Spleen (tissue), 11 donors: ENCODE data around the gene TMEM151A. TPM values are rescaled to one million over a fixed set of nuclear protein-coding genes. Genes with fewer than 3 reads are reported as not detected.

Source experiments
- DNase-seq: peaks from one replicate; pipeline ENCODE4 v3.0.0-alpha.2; 2020
- H3K27ac ChIP-seq, 8 donors: fragments of 200-600 bp; sonication (generic) in 7 of 8; 1 replicate in 4 of 8; 2 replicates in 4 of 8; pipeline versions ENCODE4 v1.5.0 to v1.8.0; 2016 to 2021; ENCODE audit warnings: inconsistent platforms in 4 of 8, mild to moderate bottlenecking in 4 of 8, moderate library complexity in 1 of 8
- H3K27me3 ChIP-seq, 7 donors: fragments of 200-600 bp; sonication (generic) in 6 of 7; replicated peaks in 1 of 7; 1 replicate in 4 of 7; 2 replicates in 3 of 7; pipeline versions ENCODE4 v1.5.0 to v1.8.0; 2016 to 2021; ENCODE audit warnings: inconsistent platforms in 3 of 7, mild to moderate bottlenecking in 1 of 7
- H3K36me3 ChIP-seq, 6 donors: fragments of 200-600 bp; sonication (generic) in 5 of 6; 1 replicate in 4 of 6; 2 replicates in 2 of 6; pipeline versions ENCODE4 v1.5.0 to v1.8.0; 2016 to 2021; ENCODE audit warnings: inconsistent platforms in 2 of 6
- H3K4me1 ChIP-seq, 6 donors: fragments of 200-600 bp; sonication (generic) in 5 of 6; 1 replicate in 3 of 6; 2 replicates in 3 of 6; pipeline versions ENCODE4 v1.5.0 to v1.8.0; 2016 to 2021; ENCODE audit warnings: inconsistent platforms in 3 of 6
- H3K4me3 ChIP-seq, 8 donors: fragments of 200-600 bp; sonication (generic) in 7 of 8; 1 replicate in 4 of 8; 2 replicates in 4 of 8; pipeline versions ENCODE4 v1.5.0 to v1.8.0; 2016 to 2021; ENCODE audit warnings: inconsistent platforms in 4 of 8, mild to moderate bottlenecking in 4 of 8, moderate library complexity in 2 of 8
- H3K9me3 ChIP-seq, 8 donors: fragments of 200-600 bp; sonication (generic) in 7 of 8; 1 replicate in 4 of 8; 2 replicates in 4 of 8; pipeline versions ENCODE4 v1.5.0 to v1.8.0; 2016 to 2021; ENCODE audit warnings: inconsistent platforms in 4 of 8
- CTCF ChIP-seq, 11 experiments: fragments of 200-600 bp in 7 of 11; fragments of 450-650 bp in 4 of 11; sonication (generic) in 4 of 11; IDR thresholded peaks in 8 of 11; conservative IDR thresholded peaks in 3 of 11; 1 replicate in 7 of 11; 2 replicates in 4 of 11; pipeline versions ENCODE4 v1.4.0 to v1.8.0; 2016 to 2021; ENCODE audit warnings: antibody characterized with exemption in 11 of 11, inconsistent platforms in 4 of 11, mild to moderate bottlenecking in 1 of 11
- POLR2A ChIP-seq, 3 donors: fragments of 450-650 bp; IDR thresholded peaks; one replicate each; pipeline ENCODE4 v1.5.1; 2017; ENCODE audit warnings: antibody characterized with exemption in 3 of 3, mild to moderate bottlenecking in 1 of 3
- POLR2AphosphoS5 ChIP-seq, 3 donors: sonication (generic); formaldehyde crosslinking; IDR thresholded peaks; one replicate each; pipeline ENCODE4 v1.5.1; 2017; ENCODE audit warnings: antibody characterized with exemption in 3 of 3
- WGBS, 5 donors: extraction: QIAGEN DNeasy Blood & Tissue Kit in 3 of 5; methylation state at CpG; one replicate each; pipeline versions ENCODE4 v1.1.5 to v1.1.7; 2013 to 2018; 5-methylcytosine and 5-hydroxymethylcytosine counted together
- intact Hi-C: fragments of 100-400 bp; cut with DNase I; formaldehyde crosslinking; loops from one replicate; pipeline ENCODE4 v1.15.0; 2023; ENCODE audit warnings: low total_unique reads
- polyA plus RNA-seq, 3 donors: library from polyadenylated mRNA; stranded (reverse); fragments of 200-250 nt; gene quantifications; one replicate each; pipeline ENCODE4 v1.2.1, GENCODE V29; 2013
- total RNA-seq, 7 donors: library from RNA; depleted of rRNA in 3 of 7; stranded (reverse); fragments of >200 nt in 3 of 7; fragmentation: NEBNext Ultra II Directional in 4 of 7; extraction: Animal tissue kit (Norgen Biotek cat#: 25700) in 4 of 7; gene quantifications; one replicate each; pipeline versions ENCODE4 v1.1.0 to v1.2.1, GENCODE V29; 2016 to 2021
- donor health status: healthy with polysubstance abuse.
- donor health status: DM: no; HTN: no; CAD: no; lungs with moderate emphysema.
- donor health status: DM: no; HTN: no; CAD: no.
- donor health status: Bipolar disorder and iron deficiency.
- donor health status: healthy.
- donor health status: DM: no; HTN: no; CAD: no.
- donor health status: DM: yes; HTN: yes; CAD: no.

Gene TMEM151A
- total and polyA plus RNA-seq, 10 donors, result 0.02 to 0.34 (median 0.02) TPM; not detected in 7

- H3K27me3 ChIP-seq, result peaks cover 0 to 11% (median 0%) of the 10 kb centered on the region in 7 donors
These were observed 43.1 kb downstream of the TMEM151A start for GRCh38 chr11:66334605-66335442.

DNA sequence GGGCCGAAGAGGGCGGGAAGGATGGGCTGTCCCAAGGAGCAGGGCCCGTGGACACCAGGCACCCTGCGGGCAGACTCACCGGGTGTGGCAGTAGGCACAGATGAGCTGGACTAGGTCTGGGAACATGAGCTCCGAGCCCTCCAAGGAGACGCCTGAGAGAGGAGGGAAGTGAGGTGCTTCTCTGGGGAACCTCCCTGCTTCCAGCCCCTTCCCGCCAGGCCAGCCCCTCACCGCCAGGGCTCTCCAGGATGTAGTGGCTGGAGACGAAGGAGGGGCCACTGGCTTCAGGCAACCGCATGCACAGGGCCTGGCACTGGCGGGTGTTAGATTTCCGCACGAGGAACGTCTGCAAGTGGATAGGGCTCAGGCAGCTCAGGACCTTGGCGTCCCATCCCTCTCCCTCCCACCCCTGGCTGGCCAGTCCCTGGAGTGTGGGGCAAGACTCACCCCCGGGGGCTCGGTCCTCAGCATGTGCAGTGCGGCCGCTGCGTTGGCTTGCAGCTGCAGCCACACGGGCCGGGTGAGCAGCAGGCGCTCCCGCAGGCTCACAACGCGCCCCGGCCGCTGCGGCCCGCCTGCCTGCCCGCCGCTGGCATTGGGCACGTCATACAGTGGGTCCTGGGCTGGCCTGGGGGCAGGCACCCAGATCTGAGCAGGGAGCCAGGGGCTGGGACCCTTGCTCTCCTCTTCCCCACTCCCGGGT is 44.0 kb downstream of the TMEM151A start:
- Histone ChIP-seq H3K27ac (peak overlapping the region; percentile 52 to 85 (median 72)), H3K36me3 (peaks cover 5 to 75% (median 47%) of the 10 kb centered on the region in 6 donors)
- 12 to 21% (median 18%) methylated on average over 10 to 35 of the region's 35 CpGs for WGBS, 5 donors

More at GRCh38 chr11:66334605-66335442, 43.1 kb downstream of the TMEM151A start:
- intact Hi-C loops, result no loop called here
- DNase-seq, result peak; percentile 69
- TF ChIP-seq CTCF (IDR thresholded peaks at IDR 0.05 in 8 of 11, conservative IDR thresholded peaks at IDR 0.05 in 3 of 11) (no peak), POLR2A (IDR thresholded peaks at IDR 0.05) (no peak), POLR2AphosphoS5 (IDR thresholded peaks at IDR 0.05) (no peak)
- Histone ChIP-seq H3K9me3 (no peaks in the 10 kb centered on the region), H3K4me1 (peaks cover 11 to 48% (median 36%) of the 10 kb centered on the region in 6 donors), H3K36me3 (peaks cover 0 to 67% (median 39%) of the 10 kb centered on the region in 6 donors), H3K27ac (peak overlapping the region in 3 of 8 donors; percentile 66 to 85 (median 83)), H3K4me3 (peak overlapping the region in 7 of 8 donors; percentile 2 to 75 (median 54))
- 66 to 88% (median 81%) methylated on average over 24 to 42 of the region's 42 CpGs for WGBS, 5 donors

DNA sequence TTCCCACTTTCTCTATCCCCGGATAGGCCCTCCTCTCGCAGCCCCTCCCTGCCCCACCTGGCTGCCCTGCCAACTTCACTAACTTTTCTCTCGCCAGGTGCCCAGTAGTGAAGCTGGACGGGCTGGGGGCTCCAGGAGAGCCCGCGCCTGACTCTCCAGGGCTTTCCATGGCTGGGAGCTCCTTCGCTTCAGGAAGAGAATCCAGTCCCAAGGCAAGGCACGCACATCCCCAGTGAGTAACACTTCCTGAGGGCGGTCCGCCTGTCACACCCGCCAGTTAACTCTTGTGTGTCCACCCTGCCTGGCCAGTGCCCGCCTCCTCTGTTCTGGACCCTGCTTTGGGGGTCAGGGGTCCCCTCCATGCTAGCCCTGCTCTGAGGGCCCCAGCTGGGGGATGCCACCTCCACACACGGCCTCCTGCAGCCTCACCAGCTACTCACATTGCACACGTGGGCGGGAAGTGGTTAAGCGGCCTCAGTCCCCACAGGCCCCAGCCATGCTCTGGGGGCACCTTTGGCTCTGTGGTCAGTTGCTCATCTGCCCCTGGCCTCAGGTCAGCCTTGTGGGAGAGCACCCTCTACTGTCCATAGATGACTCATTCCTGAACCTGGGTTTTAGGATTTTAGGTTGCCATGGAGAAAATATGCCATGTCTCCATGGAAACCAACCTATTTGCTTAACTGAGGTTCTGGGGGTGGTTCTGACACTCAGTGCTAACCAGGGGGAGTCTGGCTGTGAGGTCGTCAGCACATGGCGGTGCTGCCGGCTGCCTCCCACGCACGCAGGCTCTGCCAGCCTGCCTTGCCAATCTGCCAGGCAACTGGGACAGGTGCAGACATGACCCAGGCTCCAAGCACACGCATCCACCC is 44.8 kb downstream of the TMEM151A start, which contains the start of gene RIN1:
TSS of gene RIN1 (minus strand) at position 201 of the 869 bp plus-strand sequence. CDS start at position 169, 32 bp downstream.
- Histone ChIP-seq H3K4me3 (peak within 1 kb of the TSS; percentile 31 to 75 (median 52)), H3K9me3 (no peaks in the 10 kb centered on the region), H3K27ac (peak within 1 kb of the TSS; percentile 52 to 85 (median 72)), H3K36me3 (peaks cover 7 to 80% (median 55%) of the 10 kb centered on the region in 6 donors), H3K4me1 (peaks cover 11 to 43% (median 33%) of the 10 kb centered on the region in 6 donors), H3K27me3 (peaks cover 0 to 11% (median 0%) of the 10 kb centered on the region in 7 donors)
- intact Hi-C loops, result no loop called here
- peak; percentile 87 for DNase-seq
- 10 to 23% (median 14%) methylated on average over 19 to 22 of the region's 22 CpGs for WGBS, 5 donors
- peak; percentile 68 to 79 (median 71) for TF ChIP-seq POLR2AphosphoS5 (IDR thresholded peaks at IDR 0.05)
- TF ChIP-seq POLR2A (IDR thresholded peaks at IDR 0.05), result no peak
- peak in 7 of 11 experiments; percentile 19 to 41 (median 28) for TF ChIP-seq CTCF (IDR thresholded peaks at IDR 0.05 in 8 of 11, conservative IDR thresholded peaks at IDR 0.05 in 3 of 11)

More for the DNA sequence above, 44.0 kb downstream of the TMEM151A start:
- peak; percentile 80 for DNase-seq
- Histone ChIP-seq H3K4me3 (peak overlapping the region; percentile 31 to 75 (median 52)), H3K9me3 (no peaks in the 10 kb centered on the region), H3K4me1 (peaks cover 11 to 43% (median 33%) of the 10 kb centered on the region in 6 donors), H3K27me3 (peaks cover 0 to 11% (median 0%) of the 10 kb centered on the region in 7 donors)
- no peak for TF ChIP-seq POLR2A (IDR thresholded peaks at IDR 0.05)
- no peak for TF ChIP-seq CTCF (IDR thresholded peaks at IDR 0.05 in 8 of 11, conservative IDR thresholded peaks at IDR 0.05 in 3 of 11)
- TF ChIP-seq POLR2AphosphoS5 (IDR thresholded peaks at IDR 0.05), result no peak
- intact Hi-C loops, result no loop called here
